Measurements from ENCODE around the gene USP13.

USP13 gene

GRCh38 chr3:179766416-179767133 lies 113.7 kb downstream of the USP13 start:
- H3K4me3 ChIP-seq (ENCODE audit: low read depth, low read length) = no peak overlapping the region
- TF ChIP-seq MAX (IDR thresholded peaks at IDR 0.05; ENCODE audit: low read depth, low read length) = no peak
- no peak for TF ChIP-seq MYC (IDR thresholded peaks at IDR 0.05; ENCODE audit: low read depth, low read length)
- no peak for TF ChIP-seq CTCF (IDR thresholded peaks at IDR 0.05; ENCODE audit: low read depth, low read length)
- no peak for TF ChIP-seq POLR2A (IDR thresholded peaks at IDR 0.05; ENCODE audit: extremely low read depth, insufficient read length)
- no peak for DNase-seq (ENCODE audit: low read depth)

GRCh38 chr3:179768080-179768479 lies 115.2 kb downstream of the USP13 start:
- DNase-seq (ENCODE audit: low read depth) = peak; percentile 25
- no peak overlapping the region for H3K4me3 ChIP-seq (ENCODE audit: low read depth, low read length)
- peak; percentile 28 for TF ChIP-seq CTCF (IDR thresholded peaks at IDR 0.05; ENCODE audit: low read depth, low read length)
- no peak for TF ChIP-seq MYC (IDR thresholded peaks at IDR 0.05; ENCODE audit: low read depth, low read length)

- DNase-seq (ENCODE audit: low read depth) = peak; percentile 26
- TF ChIP-seq POLR2A (IDR thresholded peaks at IDR 0.05; ENCODE audit: extremely low read depth, insufficient read length) = no peak
- no peak for TF ChIP-seq MYC (IDR thresholded peaks at IDR 0.05; ENCODE audit: low read depth, low read length)
- no peak for TF ChIP-seq MAX (IDR thresholded peaks at IDR 0.05; ENCODE audit: low read depth, low read length)
- no peak for TF ChIP-seq CTCF (IDR thresholded peaks at IDR 0.05; ENCODE audit: low read depth, low read length)
- no peak overlapping the region for H3K4me3 ChIP-seq (ENCODE audit: low read depth, low read length)
Measured at GRCh38 chr3:179769411-179770247, 116.8 kb downstream of the USP13 start.

GRCh38 chr3:179771797-179772196 lies 119.0 kb downstream of the USP13 start:
- DNase-seq (ENCODE audit: low read depth) = no peak
- TF ChIP-seq MYC (IDR thresholded peaks at IDR 0.05; ENCODE audit: low read depth, low read length) (no peak), CTCF (IDR thresholded peaks at IDR 0.05; ENCODE audit: low read depth, low read length) (no peak), POLR2A (IDR thresholded peaks at IDR 0.05; ENCODE audit: extremely low read depth, insufficient read length) (no peak), MAX (IDR thresholded peaks at IDR 0.05; ENCODE audit: low read depth, low read length) (no peak)
- no peak overlapping the region for H3K4me3 ChIP-seq (ENCODE audit: low read depth, low read length)

- TF ChIP-seq POLR2A (IDR thresholded peaks at IDR 0.05; ENCODE audit: extremely low read depth, insufficient read length) (no peak), MAX (IDR thresholded peaks at IDR 0.05; ENCODE audit: low read depth, low read length) (no peak), CTCF (IDR thresholded peaks at IDR 0.05; ENCODE audit: low read depth, low read length) (no peak), MYC (IDR thresholded peaks at IDR 0.05; ENCODE audit: low read depth, low read length) (no peak)
- H3K4me3 ChIP-seq (ENCODE audit: low read depth, low read length) = no peak overlapping the region
- DNase-seq (ENCODE audit: low read depth) = no peak
Measured at GRCh38 chr3:179772297-179772696, 119.5 kb downstream of the USP13 start.

All from NB4 (cell line).